PC-3 (cell line): ENCODE results near the gene CC2D2A. TPM values are rescaled to one million over a fixed set of nuclear protein-coding genes. Genes with fewer than 3 reads are reported as not detected.

Experiments
- ATAC-seq: fragments of 200-7000 bp; cut with Tn5 transposase; 2 replicates; pipeline ENCODE4 v1.9.1; 2020; ENCODE audit warnings: mild to moderate bottlenecking, moderate library complexity
- BruUV-seq: library from RNA; stranded (reverse); fragments of 400-500 nt; replicated peaks from 2 replicates; lab custom pipeline; 2021; lab: Mats Ljungman, UMichigan
- CTCF ChIA-PET: fragments of 300-600 bp; sonication (Branson Sonifier 250); formaldehyde crosslinking; loops from one replicate; lab custom pipeline; 2022; ENCODE audit warnings: antibody characterized with exemption; lab: Charles Lee
- POLR2A ChIA-PET: fragments of 300-600 bp; sonication (Branson Sonifier 250); formaldehyde crosslinking; loops from one replicate; lab custom pipeline; 2022; ENCODE audit warnings: antibody characterized with exemption; ENCODE audit not compliant: unreplicated experiment; lab: Charles Lee
- DNase-seq: peaks from one replicate; pipeline ENCODE4 v3.0.0-alpha.2; 2015
- H2AFZ ChIP-seq: fragments of 300-600 bp; sonication (generic); 2 replicates; pipeline ENCODE4 v1.6.0; 2016; ENCODE audit warnings: antibody characterized with exemption, low read length
- H3F3A ChIP-seq: fragments of 300-600 bp; sonication (generic); one replicate; pipeline ENCODE4 v1.6.0; 2017; ENCODE audit warnings: antibody characterized with exemption, low read length, control low read depth, mild to moderate bottlenecking; ENCODE audit not compliant: unreplicated experiment
- H3K27ac ChIP-seq: fragments of 300-600 bp; sonication (generic); 2 replicates; pipeline ENCODE4 v1.5.1; 2016; ENCODE audit warnings: mild to moderate bottlenecking, low read length
- H3K27me3 ChIP-seq: fragments of 300-600 bp; sonication (generic); 2 replicates; pipeline ENCODE4 v1.6.1; 2016; ENCODE audit warnings: low read length, mixed read lengths
- H3K36me3 ChIP-seq: fragments of 300-600 bp; sonication (generic); 2 replicates; pipeline ENCODE4 v1.6.1; 2016; ENCODE audit warnings: low read depth, mixed run types, low read length, mixed read lengths
- H3K4me1 ChIP-seq: fragments of 300-600 bp; sonication (generic); 2 replicates; pipeline ENCODE4 v1.5.1; 2016; ENCODE audit warnings: low read length; ENCODE audit not compliant: insufficient read depth
- H3K4me2 ChIP-seq: fragments of 300-600 bp; sonication (generic); 2 replicates; pipeline ENCODE4 v1.6.0; 2016; ENCODE audit warnings: low read length
- H3K4me3 ChIP-seq: fragments of 300-600 bp; sonication (generic); 2 replicates; pipeline ENCODE4 v1.5.1; 2016; ENCODE audit warnings: mild to moderate bottlenecking, low read length, mixed read lengths
- H3K79me2 ChIP-seq: fragments of 300-600 bp; sonication (generic); 2 replicates; pipeline ENCODE4 v1.6.1; 2017; ENCODE audit warnings: low read length, mixed read lengths
- H3K9ac ChIP-seq: fragments of 300-600 bp; sonication (generic); 2 replicates; pipeline ENCODE4 v1.6.0; 2016; ENCODE audit warnings: mild to moderate bottlenecking, low read length
- H3K9me2 ChIP-seq: fragments of 300-600 bp; sonication (generic); replicated peaks from 2 replicates; pipeline ENCODE4 v1.6.1; 2016; ENCODE audit warnings: mixed run types, low read length, mixed read lengths
- H3K9me3 ChIP-seq: fragments of 300-600 bp; sonication (generic); 2 replicates; pipeline ENCODE4 v1.6.1; 2016; ENCODE audit warnings: low read length, mixed read lengths
- H4K20me1 ChIP-seq: fragments of 300-600 bp; sonication (generic); 2 replicates; pipeline ENCODE4 v1.6.1; 2016; ENCODE audit warnings: low read length, mixed read lengths
- CTCF ChIP-seq: fragments of 300-600 bp; sonication (generic); conservative IDR thresholded peaks from 2 replicates; pipeline ENCODE4 v1.5.1; 2017; ENCODE audit warnings: antibody characterized with exemption, low read depth, mild to moderate bottlenecking, low read length
- EZH2 ChIP-seq: fragments of 300-600 bp; sonication (generic); IDR thresholded peaks from one replicate; pipeline ENCODE4 v1.6.1; 2017; ENCODE audit warnings: antibody characterized with exemption, mild to moderate bottlenecking, low read length; ENCODE audit not compliant: unreplicated experiment
- EZH2phosphoT487 ChIP-seq: fragments of 300-600 bp; sonication (generic); IDR thresholded peaks from 2 replicates; pipeline ENCODE4 v1.6.1; 2018; ENCODE audit warnings: mild to moderate bottlenecking, antibody characterized with exemption, low read length, borderline replicate concordance
- intact Hi-C: fragments of 100-400 bp; cut with micrococcal nuclease; formaldehyde crosslinking; loops from 2 replicates; pipeline ENCODE4 v1.9.0; 2023
- total RNA-seq: library from RNA; depleted of rRNA; stranded (reverse); fragments of >200 nt; gene quantifications from 2 replicates; pipeline ENCODE4 v1.2.3, GENCODE V29; 2014

CC2D2A gene
- total RNA-seq, 1 experiment from 2014 or later, result 13.4 TPM

DNA sequence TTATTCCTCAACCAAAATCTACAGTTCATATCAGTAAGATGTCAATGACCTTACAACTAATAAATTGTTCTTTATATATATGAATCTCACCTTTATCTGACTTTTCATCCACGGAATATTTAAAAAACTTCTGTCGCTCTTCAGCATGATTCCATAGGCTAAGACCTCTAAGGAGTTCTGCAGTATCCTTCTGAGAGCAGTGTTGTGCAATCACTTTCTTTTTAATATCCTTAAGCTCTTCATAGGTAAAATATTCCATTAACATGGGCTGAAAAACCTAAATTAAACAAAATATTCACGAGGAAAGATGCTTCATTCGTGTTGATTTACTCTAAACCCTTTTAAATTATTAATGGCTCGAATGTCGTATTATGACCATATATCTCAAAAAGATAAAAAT, 168.7 kb downstream of the CC2D2A start:
- BruUV-seq, result no TSS peak
- no peaks in the 10 kb centered on the region for H3K9me2 ChIP-seq
- H3K4me3 ChIP-seq, result no peak overlapping the region
- no peaks in the 10 kb centered on the region for H4K20me1 ChIP-seq
- ChIA-PET POLR2A (no interaction called here), CTCF (no interaction called here)
- intact Hi-C loops, result no loop called here
- no peaks in the 10 kb centered on the region for H3F3A ChIP-seq
- H3K4me2 ChIP-seq, result no peak overlapping the region
- no peak overlapping the region for H3K27ac ChIP-seq
- H2AFZ ChIP-seq, result no peak overlapping the region
- no peak overlapping the region for H3K9ac ChIP-seq
- peaks cover 13% of the 10 kb centered on the region; the same call in 1 of the 2 replicates for H3K4me1 ChIP-seq
- peaks cover 3% of the 10 kb centered on the region; the same call in 1 of the 2 replicates for H3K36me3 ChIP-seq
- no peaks in the 10 kb centered on the region for H3K79me2 ChIP-seq
- H3K9me3 ChIP-seq, result no peaks in the 10 kb centered on the region
- DNase-seq (no peak), ATAC-seq (no peak)
- no peaks in the 10 kb centered on the region for H3K27me3 ChIP-seq
- TF ChIP-seq EZH2, result no peak
- no peak for TF ChIP-seq CTCF
- TF ChIP-seq EZH2phosphoT487, result no peak

DNA sequence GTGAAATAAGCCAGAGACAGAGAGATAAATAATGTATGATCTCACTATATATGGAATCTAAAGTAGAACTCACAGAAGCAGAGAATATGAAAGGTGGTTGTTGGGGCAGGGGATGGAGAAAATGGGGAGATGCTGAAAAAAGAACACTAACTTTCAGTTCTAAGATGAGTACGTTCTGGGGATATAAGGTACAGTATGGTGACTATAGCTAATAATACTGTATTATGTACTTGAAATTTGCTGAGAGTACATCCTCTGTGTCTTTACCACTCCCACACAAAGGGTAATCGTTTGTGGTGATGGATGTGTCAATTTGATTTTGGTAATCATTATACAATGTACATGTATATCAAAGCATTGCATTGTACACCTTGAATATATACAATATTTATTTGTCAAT, 178.9 kb downstream of the CC2D2A start:
- no TSS peak for BruUV-seq
- Histone ChIP-seq H3K4me3 (no peak overlapping the region), H3F3A (no peaks in the 10 kb centered on the region), H3K27me3 (no peaks in the 10 kb centered on the region), H3K9ac (no peak overlapping the region), H3K9me3 (no peaks in the 10 kb centered on the region), H3K4me1 (peaks cover 28% of the 10 kb centered on the region), H3K4me2 (no peak overlapping the region), H3K9me2 (no peaks in the 10 kb centered on the region), H3K27ac (no peak overlapping the region), H3K36me3 (no peaks in the 10 kb centered on the region; the same call in 1 of the 2 replicates), H2AFZ (no peak overlapping the region), H3K79me2 (peaks cover 89% of the 10 kb centered on the region), H4K20me1 (no peaks in the 10 kb centered on the region)
- ChIA-PET POLR2A (no interaction called here), CTCF (no interaction called here)
- TF ChIP-seq EZH2phosphoT487, result no peak
- TF ChIP-seq EZH2, result no peak
- TF ChIP-seq CTCF, result no peak
- ATAC-seq, result no peak
- intact Hi-C loops, result no loop called here
- no peak for DNase-seq

GRCh38 chr4:15649914-15650545, 180.3 kb downstream of the CC2D2A start:
- no peak overlapping the region for H3K27ac ChIP-seq
- intact Hi-C loops, result loop anchor here (2.0 kb wide), 1 partner anchor 171 kb away; no protein-coding TSS in a partner anchor
- no peaks in the 10 kb centered on the region for H3K9me3 ChIP-seq
- H3K9ac ChIP-seq, result no peak overlapping the region
- no peaks in the 10 kb centered on the region for H3K9me2 ChIP-seq
- H3K27me3 ChIP-seq, result no peaks in the 10 kb centered on the region
- CTCF ChIA-PET, result interaction anchor here (0.6 kb wide), 1 partner anchor 171 kb away, joined by 4 read pairs; no protein-coding TSS in a partner anchor
- no peaks in the 10 kb centered on the region for H3F3A ChIP-seq
- ATAC-seq (peak; percentile 20), DNase-seq (peak; percentile 62)
- no peak overlapping the region for H2AFZ ChIP-seq
- H4K20me1 ChIP-seq, result no peaks in the 10 kb centered on the region
- H3K4me1 ChIP-seq, result peaks cover 28% of the 10 kb centered on the region
- peak overlapping the region; percentile 38; the same call in 1 of the 2 replicates for H3K4me2 ChIP-seq
- H3K4me3 ChIP-seq, result no peak overlapping the region
- POLR2A ChIA-PET, result no interaction called here
- peaks cover 89% of the 10 kb centered on the region for H3K79me2 ChIP-seq
- BruUV-seq, result no TSS peak
- no peaks in the 10 kb centered on the region for H3K36me3 ChIP-seq
- TF ChIP-seq CTCF, result peak; percentile 77
- TF ChIP-seq EZH2, result no peak
